Umbilical cord (tissue), 2 donors: ENCODE measurements around the gene XDH. TPM values are rescaled to one million over a fixed set of nuclear protein-coding genes. Genes with fewer than 3 reads are reported as not detected.

ENCODE experiments used
- DNase-seq: peaks from one replicate; pipeline ENCODE4 v3.0.0-alpha.2; 2015; ENCODE audit warnings: low spot score
- total RNA-seq: library from RNA; depleted of rRNA; stranded (reverse); fragments of >200 nt; gene quantifications from one replicate; pipeline ENCODE4 v1.2.3, GENCODE V29; 2014; ENCODE audit warnings: low replicate concordance; ENCODE audit not compliant: insufficient read depth

XDH gene
- total RNA-seq, 1 donor from 2014 or later: 0.24 TPM

GRCh38 chr2:31286230-31286629, 128.3 kb downstream of the XDH start:
- DNase-seq: no peak

Other genes starting within 250 kb of the XDH start
- 0.96 TPM for gene CAPN14, start 197.2 kb downstream of the XDH start, total RNA-seq
- 18.1 TPM for gene EHD3, start 180.6 kb downstream of the XDH start, total RNA-seq
- 0.72 TPM for gene SRD5A2, start 166.2 kb upstream of the XDH start, total RNA-seq